ENCODE results near the gene HOXA5.

HOXA5 gene

GRCh38 chr7:27150568-27151340 lies 7.3 kb upstream of the HOXA5 start:
- peak overlapping the region; percentile 79 for H3K27ac ChIP-seq
- DNase-seq (ENCODE audit: low read depth, low spot score), result no peak

GRCh38 chr7:27149842-27150567 lies 6.5 kb upstream of the HOXA5 start:
- H3K27ac ChIP-seq, result peak overlapping the region; percentile 79
- DNase-seq (ENCODE audit: low read depth, low spot score), result no peak

DNA sequence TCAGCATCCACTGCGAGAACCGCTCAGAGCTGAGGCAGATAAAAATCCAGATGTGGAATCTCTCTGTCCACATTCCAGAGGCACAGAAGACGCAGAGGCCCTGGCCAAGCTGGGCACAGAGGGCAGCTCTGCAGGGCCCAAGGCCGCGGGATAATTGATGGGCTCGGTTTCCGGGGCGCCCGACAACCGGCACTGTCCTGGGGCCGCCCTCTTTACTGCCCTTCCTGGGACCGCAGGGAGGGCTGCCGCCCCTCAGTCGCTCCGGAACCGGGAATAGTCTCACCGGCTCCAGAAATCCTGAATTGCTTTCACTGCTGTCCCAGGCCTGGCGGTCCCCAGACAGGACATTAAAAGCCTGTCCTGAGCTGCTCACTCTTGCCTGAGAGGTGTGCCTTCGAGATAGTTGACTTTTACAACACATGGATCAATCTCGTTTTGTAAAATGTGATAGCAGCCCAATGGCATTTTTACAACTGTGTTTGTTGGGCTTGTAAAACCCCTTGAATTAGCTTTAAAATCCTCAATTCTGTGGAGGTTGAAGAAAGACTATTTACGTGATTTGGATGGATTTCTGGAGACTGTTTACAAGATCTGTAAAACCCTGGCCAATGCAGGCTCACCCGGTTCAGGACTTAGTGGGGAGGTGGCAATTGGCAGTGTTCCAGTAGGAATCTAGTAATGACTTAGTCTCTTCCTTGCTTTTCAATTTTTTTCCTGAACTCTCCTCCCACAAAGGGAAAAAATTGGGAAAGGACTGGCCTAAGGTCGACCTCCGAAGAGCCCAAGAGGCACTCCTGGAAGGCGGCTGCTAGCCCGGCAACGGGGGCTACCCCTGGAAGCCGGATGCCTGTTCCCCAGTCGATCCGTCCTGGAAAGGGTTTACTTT lies 5.5 kb upstream of the HOXA5 start:
- DNase-seq (ENCODE audit: low read depth, low spot score), result no peak
- H3K27ac ChIP-seq, result peak overlapping the region; percentile 79

DNA sequence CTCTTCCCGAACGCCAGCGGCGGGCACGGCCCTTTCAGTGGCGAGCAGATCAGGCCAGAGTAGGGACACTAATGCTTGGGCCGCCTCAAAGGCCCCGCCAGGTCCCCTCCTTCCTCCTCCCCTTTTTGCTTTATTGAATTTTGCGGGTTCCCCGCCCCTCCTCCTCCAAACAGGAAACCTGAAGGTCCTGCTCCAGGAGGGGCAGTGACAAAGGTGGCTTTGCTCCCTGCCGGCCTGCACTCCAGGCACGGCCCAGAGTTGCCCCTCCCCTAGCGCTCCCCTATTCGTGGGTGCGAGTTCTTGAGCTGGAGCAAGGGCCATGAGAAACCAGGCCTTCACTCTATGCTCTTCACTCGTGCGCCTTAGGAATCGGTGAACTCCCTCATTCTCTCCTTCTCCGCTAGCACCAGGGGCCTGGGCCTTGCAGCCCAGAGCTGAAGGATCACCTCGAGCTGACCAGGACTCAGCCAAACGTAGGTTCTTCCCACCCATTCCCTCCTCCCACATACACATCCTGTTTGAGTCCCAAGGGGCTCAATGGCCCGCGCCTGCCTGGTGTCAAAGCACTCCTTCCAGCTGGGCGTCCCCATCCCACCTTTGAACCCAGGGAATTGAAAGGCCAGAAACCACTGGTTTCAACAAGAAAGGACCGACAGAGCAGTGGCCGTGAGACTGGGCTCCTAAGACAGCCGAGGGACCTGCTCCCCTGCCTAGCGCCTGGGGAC lies 4.7 kb upstream of the HOXA5 start:
- no peak for DNase-seq (ENCODE audit: low read depth, low spot score)
- peak overlapping the region; percentile 79 for H3K27ac ChIP-seq

GRCh38 chr7:27147199-27148030 lies 3.9 kb upstream of the HOXA5 start, which contains the start of gene HOXA6:
Gene HOXA6 (minus strand): TSS chr7:27147774. CDS start chr7:27147749, 25 bp downstream.
- H3K27ac ChIP-seq, result peak within 1 kb of the TSS; percentile 79
- DNase-seq (ENCODE audit: low read depth, low spot score), result no peak

DNA sequence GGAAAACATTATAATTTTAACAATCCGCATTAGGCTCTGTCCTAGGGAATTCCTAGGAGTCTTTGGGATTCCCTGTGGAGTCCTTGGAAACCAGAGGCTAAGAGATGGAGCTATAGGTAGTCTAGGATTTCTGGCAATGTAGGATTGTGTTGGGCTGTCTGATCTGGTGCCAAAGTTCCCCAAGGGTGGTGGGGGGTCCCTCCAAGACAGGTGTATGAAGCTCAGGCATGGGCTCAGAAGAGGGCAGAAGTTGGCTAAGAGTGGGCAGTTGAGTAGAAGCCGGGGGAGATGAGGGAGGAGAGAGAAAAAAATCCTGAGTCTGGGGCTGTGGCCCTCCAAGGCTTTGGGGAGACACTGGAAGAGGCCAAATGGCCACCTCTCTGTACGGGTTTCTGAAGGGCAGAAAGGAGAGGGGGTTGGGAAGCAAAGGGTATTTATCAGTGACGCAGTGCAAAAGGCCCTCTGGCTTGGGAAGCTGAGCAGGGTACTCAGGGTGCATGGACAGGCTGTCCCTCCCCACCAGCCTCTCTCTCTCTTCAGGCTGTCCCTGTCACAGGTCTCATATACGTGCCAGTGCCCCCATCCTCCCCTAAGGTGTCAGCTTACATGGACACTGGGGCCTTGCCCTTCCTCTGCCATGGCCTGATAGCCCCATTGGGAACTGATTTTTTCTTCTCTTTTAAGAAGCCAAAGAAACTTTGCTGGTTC lies 3.2 kb upstream of the HOXA5 start:
- DNase-seq (ENCODE audit: low read depth, low spot score), result no peak
- H3K27ac ChIP-seq, result peak overlapping the region; percentile 79

GRCh38 chr7:27145914-27146412 lies 2.5 kb upstream of the HOXA5 start:
- H3K27ac ChIP-seq, result no peak overlapping the region
- no peak for DNase-seq (ENCODE audit: low read depth, low spot score)

DNA sequence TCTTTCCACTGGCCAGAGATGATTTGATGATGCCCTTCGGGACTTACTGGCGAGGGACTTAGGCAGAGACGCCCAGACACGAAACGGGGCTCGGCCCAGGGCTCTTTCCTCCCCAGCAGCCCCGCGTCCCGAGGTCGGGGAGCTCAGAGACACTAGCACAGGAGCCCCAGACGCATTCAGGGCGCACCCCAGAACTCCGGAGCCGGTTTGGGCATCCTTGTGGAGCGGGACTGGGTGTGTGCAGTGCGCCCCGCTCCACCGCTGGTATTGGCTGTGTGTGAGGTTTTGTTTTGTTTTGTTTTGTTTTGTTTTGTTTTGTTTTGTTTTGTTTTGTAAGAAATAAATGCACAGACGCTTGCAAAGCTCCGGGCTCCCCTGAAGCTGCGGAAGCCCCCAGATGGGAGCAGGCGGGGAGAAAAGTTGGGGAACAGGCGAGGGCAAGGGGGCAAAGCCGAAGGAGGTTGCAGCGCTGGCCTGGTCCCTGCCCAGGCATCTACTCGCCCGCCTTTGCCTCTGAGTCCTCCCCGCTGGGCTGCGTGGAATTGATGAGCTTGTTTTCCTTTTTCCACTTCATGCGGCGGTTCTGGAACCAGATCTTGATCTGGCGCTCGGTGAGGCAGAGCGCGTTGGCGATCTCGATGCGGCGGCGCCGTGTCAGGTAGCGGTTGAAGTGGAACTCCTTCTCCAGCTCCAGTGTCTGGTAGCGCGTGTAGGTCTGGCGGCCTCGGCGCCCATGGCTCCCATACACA lies 1.9 kb upstream of the HOXA5 start:
- no peak for DNase-seq (ENCODE audit: low read depth, low spot score)
- peak overlapping the region; percentile 33 for H3K27ac ChIP-seq

- H3K27ac ChIP-seq, result peak overlapping the region; percentile 33
- DNase-seq (ENCODE audit: low read depth, low spot score), result no peak
These were observed 1.3 kb upstream of the HOXA5 start for GRCh38 chr7:27144781-27145164.

- peak overlapping the region; percentile 33 for H3K27ac ChIP-seq
- DNase-seq (ENCODE audit: low read depth, low spot score), result no peak
These were observed 684 bp upstream of the HOXA5 start for GRCh38 chr7:27143950-27144780.

DNA sequence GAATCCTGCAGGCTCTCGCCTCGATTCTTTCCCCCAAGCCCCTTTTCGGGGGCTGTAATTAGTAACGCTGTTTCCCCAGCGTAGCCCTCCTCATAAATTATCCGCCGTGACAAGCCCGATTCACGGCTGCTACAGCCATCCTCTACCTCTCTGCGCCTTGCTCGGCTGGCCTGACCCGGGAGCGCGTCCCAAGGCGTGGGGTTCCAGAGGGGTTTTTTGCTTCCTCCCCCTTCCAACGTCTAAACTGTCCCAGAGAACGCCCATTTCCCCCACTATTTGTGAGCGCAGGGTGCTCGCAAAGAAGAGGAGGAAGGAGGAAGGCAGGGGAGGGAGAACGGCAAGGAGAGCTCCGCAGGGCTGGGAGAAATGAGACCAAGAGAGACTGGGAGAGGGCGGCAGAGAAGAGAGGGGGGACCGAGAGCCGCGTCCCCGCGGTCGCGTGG lies 880 bp downstream of the HOXA5 start:
- no peak for DNase-seq (ENCODE audit: low read depth, low spot score)
- peak overlapping the region; percentile 69 for H3K27ac ChIP-seq

DNA sequence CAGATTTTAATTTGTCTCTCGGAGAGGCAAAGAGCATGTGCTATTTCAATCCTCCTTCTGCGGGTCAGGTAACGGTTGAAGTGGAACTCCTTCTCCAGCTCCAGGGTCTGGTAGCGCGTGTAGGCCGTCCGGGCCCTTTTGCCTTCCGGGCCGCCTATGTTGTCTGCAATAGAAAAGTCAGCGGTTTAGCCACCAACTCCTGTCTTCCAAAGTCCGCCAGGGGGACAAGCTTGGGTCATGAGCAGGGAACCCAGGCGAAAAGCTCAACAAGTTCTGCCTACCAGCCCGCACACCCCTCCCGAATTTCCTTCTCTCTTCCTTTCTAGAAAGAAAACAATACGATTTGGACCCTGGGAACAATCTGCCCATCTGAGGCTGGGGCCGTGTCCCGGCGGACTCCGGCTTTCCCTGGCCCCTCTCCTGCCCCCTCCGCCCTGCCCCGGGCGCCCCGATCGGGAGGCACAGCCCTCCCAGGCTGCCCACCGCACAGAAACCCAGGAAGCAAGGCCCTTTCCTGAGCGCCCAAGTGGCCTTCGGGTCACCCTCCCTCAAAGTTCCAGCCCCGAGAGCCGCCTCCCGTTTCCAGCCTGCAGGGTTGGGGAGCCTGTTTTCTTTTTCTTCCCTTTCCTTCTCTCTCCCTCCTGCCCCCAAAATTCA lies 1.4 kb downstream of the HOXA5 start:
- DNase-seq (ENCODE audit: low read depth, low spot score), result no peak
- peak overlapping the region; percentile 69 for H3K27ac ChIP-seq

DNA sequence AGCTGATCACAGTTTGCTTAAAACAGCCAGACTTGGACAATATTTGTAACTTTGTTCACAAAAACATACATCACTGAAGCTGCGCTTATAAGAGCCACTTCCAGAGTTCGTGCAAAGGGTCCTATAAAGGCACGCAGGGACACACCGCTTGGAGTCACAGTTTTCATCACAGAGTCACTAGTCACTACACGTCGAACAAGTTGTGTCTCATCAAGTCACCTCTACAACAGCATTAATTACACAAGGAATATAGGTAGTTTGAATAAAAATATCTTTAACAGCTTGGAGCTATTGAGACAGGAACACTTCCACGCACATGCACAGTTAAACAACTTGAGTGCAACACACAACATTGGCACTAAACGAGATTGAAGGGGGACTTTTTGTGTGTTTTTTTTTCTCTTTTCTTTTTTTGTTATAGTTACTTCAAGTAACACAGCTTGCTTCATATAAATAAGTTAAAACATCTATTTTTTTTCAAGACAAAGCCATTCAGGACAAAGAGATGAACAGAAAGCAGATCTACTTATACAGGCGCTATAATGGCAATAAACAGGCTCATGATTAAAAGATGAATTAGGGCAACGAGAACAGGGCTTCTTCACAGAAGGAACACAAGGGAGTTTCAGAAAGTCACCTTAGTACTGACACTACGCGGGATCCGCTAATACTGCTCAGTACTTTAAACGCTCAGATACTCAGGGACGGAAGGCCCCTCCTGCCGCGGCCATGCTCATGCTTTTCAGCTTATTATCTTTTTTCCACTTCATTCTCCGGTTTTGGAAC lies 2.2 kb downstream of the HOXA5 start:
- no peak for DNase-seq (ENCODE audit: low read depth, low spot score)
- H3K27ac ChIP-seq, result peak overlapping the region; percentile 69

GRCh38 chr7:27140126-27140857 lies 3.2 kb downstream of the HOXA5 start:
- DNase-seq (ENCODE audit: low read depth, low spot score), result no peak
- H3K27ac ChIP-seq, result peak overlapping the region; percentile 59

Measured in epithelial cell of prostate (primary cell).